ENCODE data around the gene DAB2IP. TPM values are rescaled to one million over a fixed set of nuclear protein-coding genes. Genes with fewer than 3 reads are reported as not detected.

The DAB2IP gene
- total RNA-seq, 2 experiments from 2014 or later: 0.06 TPM; not detected in 1

DNA sequence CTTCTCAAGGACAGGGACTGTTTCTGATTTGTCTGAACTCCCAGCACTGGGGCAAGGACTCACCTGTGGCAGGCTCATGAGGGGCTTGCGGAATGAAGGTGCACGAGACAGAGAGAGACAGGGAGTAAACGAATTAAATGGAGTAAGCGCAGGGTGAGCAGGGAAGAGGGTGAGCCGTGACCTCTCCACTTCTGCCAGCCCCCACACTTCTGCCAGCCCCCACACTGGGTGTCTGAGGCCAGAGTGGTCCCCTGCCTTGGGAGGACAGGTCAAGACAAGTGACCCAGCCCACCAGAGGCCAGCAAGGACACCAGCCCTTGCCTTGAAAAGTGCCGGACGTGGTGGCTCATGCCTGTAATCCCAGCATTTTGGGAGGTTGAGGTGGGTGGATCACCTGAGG, 37.2 kb downstream of the DAB2IP start:
- no peaks in the 10 kb centered on the region for H3K9me3 Mint-ChIP-seq
- no peaks in the 10 kb centered on the region for H3K4me1 Mint-ChIP-seq (ENCODE audit: low read depth)
- intact Hi-C loops (cut with DNase I, micrococcal nuclease): loop anchor here in 1 of 2 experiments (5.0 kb wide), 1 partner anchor 304 kb away; no protein-coding TSS in a partner anchor
- TF ChIP-seq, protein P1, sequence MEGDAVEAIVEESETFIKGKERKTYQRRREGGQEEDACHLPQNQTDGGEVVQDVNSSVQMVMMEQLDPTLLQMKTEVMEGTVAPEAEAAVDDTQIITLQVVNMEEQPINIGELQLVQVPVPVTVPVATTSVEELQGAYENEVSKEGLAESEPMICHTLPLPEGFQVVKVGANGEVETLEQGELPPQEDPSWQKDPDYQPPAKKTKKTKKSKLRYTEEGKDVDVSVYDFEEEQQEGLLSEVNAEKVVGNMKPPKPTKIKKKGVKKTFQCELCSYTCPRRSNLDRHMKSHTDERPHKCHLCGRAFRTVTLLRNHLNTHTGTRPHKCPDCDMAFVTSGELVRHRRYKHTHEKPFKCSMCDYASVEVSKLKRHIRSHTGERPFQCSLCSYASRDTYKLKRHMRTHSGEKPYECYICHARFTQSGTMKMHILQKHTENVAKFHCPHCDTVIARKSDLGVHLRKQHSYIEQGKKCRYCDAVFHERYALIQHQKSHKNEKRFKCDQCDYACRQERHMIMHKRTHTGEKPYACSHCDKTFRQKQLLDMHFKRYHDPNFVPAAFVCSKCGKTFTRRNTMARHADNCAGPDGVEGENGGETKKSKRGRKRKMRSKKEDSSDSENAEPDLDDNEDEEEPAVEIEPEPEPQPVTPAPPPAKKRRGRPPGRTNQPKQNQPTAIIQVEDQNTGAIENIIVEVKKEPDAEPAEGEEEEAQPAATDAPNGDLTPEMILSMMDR (IDR thresholded peaks at IDR 0.05): no peak
- H3K27me3 ChIP-seq (ENCODE audit: control insufficient read depth in 1 of 2, insufficient read depth in 2 of 2, low read length in 2 of 2): peaks cover 0 to 3% of the 10 kb centered on the region in 2 experiments
- H3K27ac ChIP-seq (ENCODE audit: low read depth in 1 of 2, low read length in 2 of 2): no peak overlapping the region
- H3K4me3 Mint-ChIP-seq: no peak overlapping the region
- no peak for ATAC-seq (ENCODE audit: poor library complexity)
- H3K27me3 Mint-ChIP-seq: peaks cover 16% of the 10 kb centered on the region
- DNase-seq: no peak
- ChIA-PET CTCF (no interaction called here), POLR2A (no interaction called here)
- peaks cover 0 to 8% of the 10 kb centered on the region in 2 experiments for H3K9me3 ChIP-seq (ENCODE audit: control insufficient read depth in 1 of 2, insufficient read depth in 1 of 2, low read length in 2 of 2)
- H3K4me1 ChIP-seq (ENCODE audit: insufficient read depth, low read length): no peaks in the 10 kb centered on the region
- H3K27ac Mint-ChIP-seq: no peak overlapping the region
- H3K36me3 Mint-ChIP-seq (ENCODE audit: low read depth): no peaks in the 10 kb centered on the region
- no peak overlapping the region for H3K4me3 ChIP-seq (ENCODE audit: low read length)
- no peaks in the 10 kb centered on the region for H3K36me3 ChIP-seq (ENCODE audit: insufficient read depth, low read length)

- TF ChIP-seq, protein P1 (IDR thresholded peaks at IDR 0.05): no peak
- ATAC-seq (ENCODE audit: poor library complexity) (no peak), DNase-seq (no peak)
- Histone ChIP-seq H3K4me1 (ENCODE audit: insufficient read depth, low read length) (no peaks in the 10 kb centered on the region), H3K36me3 (ENCODE audit: insufficient read depth, low read length) (no peaks in the 10 kb centered on the region), H3K27ac (ENCODE audit: low read depth in 1 of 2, low read length in 2 of 2) (no peak overlapping the region), H3K4me3 (ENCODE audit: low read length) (no peak overlapping the region), H3K9me3 (ENCODE audit: control insufficient read depth in 1 of 2, insufficient read depth in 1 of 2, low read length in 2 of 2) (peaks cover 0 to 5% of the 10 kb centered on the region in 2 experiments), H3K27me3 (ENCODE audit: control insufficient read depth in 1 of 2, insufficient read depth in 2 of 2, low read length in 2 of 2) (peaks cover 0 to 3% of the 10 kb centered on the region in 2 experiments)
- Mint-ChIP-seq H3K9me3 (no peaks in the 10 kb centered on the region), H3K27ac (no peak overlapping the region), H3K4me1 (ENCODE audit: low read depth) (no peaks in the 10 kb centered on the region), H3K36me3 (ENCODE audit: low read depth) (no peaks in the 10 kb centered on the region), H3K4me3 (no peak overlapping the region), H3K27me3 (peaks cover 14% of the 10 kb centered on the region)
- intact Hi-C loops (cut with DNase I, micrococcal nuclease): loop anchor here in 1 of 2 experiments (5.0 kb wide), 1 partner anchor 303 kb away; no protein-coding TSS in a partner anchor
- ChIA-PET POLR2A (no interaction called here), CTCF (no interaction called here)
Observed at GRCh38 chr9:121689461-121690157, 38.2 kb downstream of the DAB2IP start.

GRCh38 chr9:121690316-121690715, 38.9 kb downstream of the DAB2IP start:
- peaks cover 0 to 3% of the 10 kb centered on the region in 2 experiments for H3K27me3 ChIP-seq (ENCODE audit: control insufficient read depth in 1 of 2, insufficient read depth in 2 of 2, low read length in 2 of 2)
- no peak overlapping the region for H3K4me3 Mint-ChIP-seq
- no peaks in the 10 kb centered on the region for H3K4me1 ChIP-seq (ENCODE audit: insufficient read depth, low read length)
- H3K9me3 Mint-ChIP-seq: no peaks in the 10 kb centered on the region
- TF ChIP-seq, protein P1 (IDR thresholded peaks at IDR 0.05): no peak
- H3K36me3 Mint-ChIP-seq (ENCODE audit: low read depth): no peaks in the 10 kb centered on the region
- no peaks in the 10 kb centered on the region for H3K9me3 ChIP-seq (ENCODE audit: control insufficient read depth in 1 of 2, insufficient read depth in 1 of 2, low read length in 2 of 2)
- CTCF ChIA-PET: no interaction called here
- no peak for ATAC-seq (ENCODE audit: poor library complexity)
- H3K27ac Mint-ChIP-seq: no peak overlapping the region
- peaks cover 14% of the 10 kb centered on the region for H3K27me3 Mint-ChIP-seq
- POLR2A ChIA-PET: no interaction called here
- DNase-seq: no peak
- H3K36me3 ChIP-seq (ENCODE audit: insufficient read depth, low read length): no peaks in the 10 kb centered on the region
- no peak overlapping the region for H3K27ac ChIP-seq (ENCODE audit: low read depth in 1 of 2, low read length in 2 of 2)
- intact Hi-C loops (cut with DNase I, micrococcal nuclease): no loop called here
- H3K4me1 Mint-ChIP-seq (ENCODE audit: low read depth): no peaks in the 10 kb centered on the region
- H3K4me3 ChIP-seq (ENCODE audit: low read length): no peak overlapping the region

Measured in CD4-positive, alpha-beta T cell (primary cell).